Neural progenitor cell (in vitro differentiated cells): Measurements from ENCODE around the gene P2RX5. TPM values are rescaled to one million over a fixed set of nuclear protein-coding genes. Genes with fewer than 3 reads are reported as not detected.
"Not testable (repeated sequence)": the region's sequence is repeated elsewhere in the genome, so short reads cannot be mapped to it uniquely, and the experiment has no call there.

Experiments
- DNase-seq: peaks from one replicate; pipeline ENCODE4 v3.0.0-alpha.2; 2016; ENCODE audit warnings: low spot score
- H2AFZ ChIP-seq: fragments of 200-600 bp; sonication (generic); replicated peaks from 2 replicates; pipeline ENCODE4 v1.6.1; 2016; ENCODE audit warnings: antibody characterized with exemption
- H3F3A ChIP-seq: fragments of 200-600 bp; sonication (generic); 2 replicates; pipeline ENCODE4 v1.6.1; 2016; ENCODE audit warnings: antibody characterized with exemption, low read depth
- H3K27ac ChIP-seq: fragments of 200-600 bp; sonication (generic); 2 replicates; pipeline ENCODE4 v1.5.1; 2016; ENCODE audit warnings: mild to moderate bottlenecking
- H3K27me3 ChIP-seq: fragments of 200-600 bp; sonication (generic); 2 replicates; pipeline ENCODE4 v1.6.1; 2016; ENCODE audit warnings: mild to moderate bottlenecking, moderate library complexity
- H3K36me3 ChIP-seq: fragments of 200-600 bp; sonication (generic); 2 replicates; pipeline ENCODE4 v1.5.1; 2016
- H3K4me1 ChIP-seq: fragments of 200-600 bp; sonication (generic); 2 replicates; pipeline ENCODE4 v1.6.1; 2016; ENCODE audit warnings: mixed run types
- H3K4me2 ChIP-seq: fragments of 200-600 bp; sonication (generic); 2 replicates; pipeline ENCODE4 v1.6.1; 2016
- H3K4me3 ChIP-seq: fragments of 200-600 bp; sonication (generic); 2 replicates; pipeline ENCODE4 v1.5.1; 2016
- H3K79me2 ChIP-seq: fragments of 200-600 bp; sonication (generic); 2 replicates; pipeline ENCODE4 v1.6.1; 2016; ENCODE audit warnings: low read depth
- H3K9ac ChIP-seq: fragments of 200-600 bp; sonication (generic); 2 replicates; pipeline ENCODE4 v1.6.1; 2016
- H3K9me3 ChIP-seq: fragments of 200-600 bp; sonication (generic); 2 replicates; pipeline ENCODE4 v1.5.1; 2016; ENCODE audit warnings: low read depth
- H4K20me1 ChIP-seq: fragments of 200-600 bp; sonication (generic); 2 replicates; pipeline ENCODE4 v1.6.1; 2016; ENCODE audit warnings: low read depth
- H3K27ac Mint-ChIP-seq: 3 replicates; pipeline ENCODE4 v1.8.0; 2021; ENCODE audit warnings: mixed read lengths
- H3K27me3 Mint-ChIP-seq: 2 replicates; pipeline ENCODE4 v1.8.0; 2022; ENCODE audit warnings: low read depth, mild to moderate bottlenecking, inconsistent platforms, moderate library complexity, mixed read lengths; ENCODE audit not compliant: insufficient read depth
- H3K36me3 Mint-ChIP-seq: 3 replicates; pipeline ENCODE4 v1.8.0; 2021; ENCODE audit warnings: mixed read lengths
- H3K4me1 Mint-ChIP-seq: 3 replicates; pipeline ENCODE4 v1.8.0; 2021; ENCODE audit warnings: mixed read lengths
- H3K4me3 Mint-ChIP-seq: 3 replicates; pipeline ENCODE4 v1.8.0; 2021; ENCODE audit warnings: mild to moderate bottlenecking, moderate library complexity, mixed read lengths
- H3K9me3 Mint-ChIP-seq: 3 replicates; pipeline ENCODE4 v1.8.0; 2020; ENCODE audit warnings: mixed read lengths
- EZH2 ChIP-seq: fragments of 200-600 bp; sonication (generic); IDR thresholded peaks from 2 replicates; pipeline ENCODE4 v1.6.1; 2017; ENCODE audit warnings: antibody characterized with exemption, mild to moderate bottlenecking, moderate library complexity
- EZH2phosphoT487 ChIP-seq: fragments of 200-600 bp; sonication (generic); IDR thresholded peaks from 2 replicates; pipeline ENCODE4 v1.6.1; 2017; ENCODE audit warnings: antibody characterized with exemption
- total RNA-seq: library from RNA; depleted of rRNA; stranded (reverse); fragments of >200 nt; gene quantifications from 2 replicates; pipeline ENCODE4 v1.2.3, GENCODE V29; 2015; ENCODE audit warnings: low replicate concordance
- TF ChIP-seq, protein P1 (sequence below): fragments of 200-600 bp; sonication (generic); IDR thresholded peaks from 2 replicates; pipeline ENCODE4 v1.5.1; 2017; ENCODE audit warnings: antibody characterized with exemption, mild to moderate bottlenecking

Gene P2RX5
- total RNA-seq, 1 donor from 2014 or later = not detected

DNA sequence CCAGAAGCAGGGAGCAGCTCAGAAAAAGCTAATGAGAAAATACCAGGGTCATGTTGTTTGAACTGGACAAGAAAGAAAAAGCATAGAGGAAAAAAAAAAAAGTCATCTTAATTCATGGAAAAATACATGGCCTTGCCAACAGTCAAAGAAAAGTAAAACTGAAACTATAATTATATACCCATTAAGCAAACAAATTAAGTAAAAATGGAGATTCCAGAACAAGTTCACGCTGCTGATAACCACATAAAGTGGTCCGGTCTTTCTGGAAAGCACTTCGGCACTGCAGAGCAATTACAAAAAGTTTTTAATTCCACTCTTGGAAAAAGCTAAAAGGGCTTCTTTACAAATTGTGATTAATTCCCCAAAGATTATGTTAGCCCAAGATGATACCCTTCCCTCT lies 12.4 kb upstream of the P2RX5 start:
- no peaks in the 10 kb centered on the region for H4K20me1 ChIP-seq
- H3K4me1 ChIP-seq = peaks cover 3% of the 10 kb centered on the region
- Mint-ChIP-seq H3K9me3 (no peaks in the 10 kb centered on the region), H3K4me1 (peaks cover 5% of the 10 kb centered on the region), H3K27ac (no peak overlapping the region), H3K36me3 (peaks cover 3% of the 10 kb centered on the region), H3K4me3 (no peak overlapping the region), H3K27me3 (no peaks in the 10 kb centered on the region)
- no peak overlapping the region for H2AFZ ChIP-seq
- no peaks in the 10 kb centered on the region for H3K36me3 ChIP-seq
- no peak for DNase-seq
- H3K79me2 ChIP-seq = no peaks in the 10 kb centered on the region
- H3K27ac ChIP-seq = no peak overlapping the region
- no peaks in the 10 kb centered on the region for H3F3A ChIP-seq
- H3K9me3 ChIP-seq = no peaks in the 10 kb centered on the region
- H3K9ac ChIP-seq = no peak overlapping the region
- no peak overlapping the region for H3K4me3 ChIP-seq
- H3K27me3 ChIP-seq = no peaks in the 10 kb centered on the region
- TF ChIP-seq, protein P1, sequence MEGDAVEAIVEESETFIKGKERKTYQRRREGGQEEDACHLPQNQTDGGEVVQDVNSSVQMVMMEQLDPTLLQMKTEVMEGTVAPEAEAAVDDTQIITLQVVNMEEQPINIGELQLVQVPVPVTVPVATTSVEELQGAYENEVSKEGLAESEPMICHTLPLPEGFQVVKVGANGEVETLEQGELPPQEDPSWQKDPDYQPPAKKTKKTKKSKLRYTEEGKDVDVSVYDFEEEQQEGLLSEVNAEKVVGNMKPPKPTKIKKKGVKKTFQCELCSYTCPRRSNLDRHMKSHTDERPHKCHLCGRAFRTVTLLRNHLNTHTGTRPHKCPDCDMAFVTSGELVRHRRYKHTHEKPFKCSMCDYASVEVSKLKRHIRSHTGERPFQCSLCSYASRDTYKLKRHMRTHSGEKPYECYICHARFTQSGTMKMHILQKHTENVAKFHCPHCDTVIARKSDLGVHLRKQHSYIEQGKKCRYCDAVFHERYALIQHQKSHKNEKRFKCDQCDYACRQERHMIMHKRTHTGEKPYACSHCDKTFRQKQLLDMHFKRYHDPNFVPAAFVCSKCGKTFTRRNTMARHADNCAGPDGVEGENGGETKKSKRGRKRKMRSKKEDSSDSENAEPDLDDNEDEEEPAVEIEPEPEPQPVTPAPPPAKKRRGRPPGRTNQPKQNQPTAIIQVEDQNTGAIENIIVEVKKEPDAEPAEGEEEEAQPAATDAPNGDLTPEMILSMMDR = no peak
- TF ChIP-seq EZH2phosphoT487 (no peak), EZH2 (no peak)
- H3K4me2 ChIP-seq = no peak overlapping the region

DNA sequence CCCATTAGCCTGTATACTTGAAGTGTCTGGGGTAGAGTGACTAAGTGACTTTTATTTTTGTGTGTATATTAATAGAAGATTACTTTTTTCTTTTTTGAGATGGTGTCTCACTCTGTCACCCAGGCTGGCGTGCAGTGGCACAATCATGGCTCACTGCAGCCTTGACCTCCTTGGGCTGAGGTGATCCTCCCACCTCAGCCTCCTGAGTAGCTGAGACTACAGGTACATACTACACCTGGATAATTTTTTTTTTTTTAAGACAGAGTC lies 9.7 kb upstream of the P2RX5 start:
- H3K9me3 Mint-ChIP-seq, H3F3A ChIP-seq, H3K79me2 ChIP-seq, H3K27ac ChIP-seq, H3K9me3 ChIP-seq, H3K27me3 Mint-ChIP-seq, DNase-seq, H3K4me1 Mint-ChIP-seq, H3K4me3 ChIP-seq, H4K20me1 ChIP-seq, H3K27me3 ChIP-seq, H3K36me3 Mint-ChIP-seq, H3K36me3 ChIP-seq, H3K4me2 ChIP-seq, H3K4me1 ChIP-seq, H3K27ac Mint-ChIP-seq, H3K4me3 Mint-ChIP-seq, H2AFZ ChIP-seq, H3K9ac ChIP-seq: not testable (repeated sequence)

DNA sequence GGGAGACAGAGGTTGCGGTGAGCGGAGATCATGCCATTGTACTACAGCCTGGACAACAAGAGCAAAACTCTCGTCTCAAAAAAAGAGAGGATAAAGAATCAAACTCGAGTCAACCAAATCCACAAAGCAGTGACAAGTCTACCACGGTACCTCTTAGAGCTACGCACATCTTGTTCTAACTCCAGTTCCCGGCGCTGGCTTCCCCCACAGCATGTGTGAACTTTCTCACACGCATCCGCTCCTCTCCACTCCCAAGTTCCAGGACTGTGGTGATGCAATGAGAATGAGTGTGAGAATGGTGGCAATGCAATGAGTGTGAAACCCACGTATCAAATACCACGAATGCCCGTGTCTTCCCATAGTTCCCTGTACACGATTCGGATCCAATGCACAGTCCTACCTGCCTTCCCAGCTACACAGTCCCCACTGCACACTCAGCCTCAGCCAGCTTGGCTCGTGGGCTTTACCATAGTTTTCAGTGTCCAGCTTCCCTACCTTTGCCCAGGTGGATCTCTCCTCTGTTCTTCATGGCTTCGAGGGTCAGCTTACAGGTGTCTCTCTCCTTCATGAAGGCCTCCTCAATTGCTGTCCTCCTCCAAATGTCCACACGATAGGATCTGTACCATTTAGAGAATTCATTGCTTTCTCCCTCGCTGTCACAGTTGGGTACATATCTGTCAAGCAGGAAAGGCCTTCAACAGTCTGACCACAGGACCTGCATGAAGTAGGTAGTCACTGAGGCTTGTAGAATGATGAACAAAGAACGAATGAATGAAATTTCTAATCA lies 9.2 kb upstream of the P2RX5 start:
- DNase-seq = no peak
- Histone ChIP-seq H3K27ac (no peak overlapping the region), H3K27me3 (no peaks in the 10 kb centered on the region), H3K4me3 (no peak overlapping the region), H3K4me2 (no peak overlapping the region), H3K9me3 (no peaks in the 10 kb centered on the region), H3F3A (no peaks in the 10 kb centered on the region), H3K4me1 (peaks cover 3% of the 10 kb centered on the region), H2AFZ (no peak overlapping the region), H3K9ac (no peak overlapping the region), H3K36me3 (no peaks in the 10 kb centered on the region), H4K20me1 (no peaks in the 10 kb centered on the region), H3K79me2 (no peaks in the 10 kb centered on the region)
- Mint-ChIP-seq H3K4me1 (peaks cover 5% of the 10 kb centered on the region), H3K9me3 (peaks cover 2% of the 10 kb centered on the region), H3K27ac (no peak overlapping the region), H3K4me3 (no peak overlapping the region), H3K27me3 (no peaks in the 10 kb centered on the region), H3K36me3 (peaks cover 5% of the 10 kb centered on the region)
- TF ChIP-seq, protein P1 = no peak
- no peak for TF ChIP-seq EZH2phosphoT487
- no peak for TF ChIP-seq EZH2

GRCh38 chr17:3702041-3702539 lies 6.1 kb upstream of the P2RX5 start:
- not testable (repeated sequence) for H3K4me1 ChIP-seq, H3K4me3 ChIP-seq, H3K9me3 Mint-ChIP-seq, H3K36me3 ChIP-seq, H3K9me3 ChIP-seq, H3K79me2 ChIP-seq, DNase-seq, H3K27me3 Mint-ChIP-seq, H4K20me1 ChIP-seq, H3K4me1 Mint-ChIP-seq, H3K4me2 ChIP-seq, H3F3A ChIP-seq, H2AFZ ChIP-seq, H3K4me3 Mint-ChIP-seq, H3K27ac ChIP-seq, H3K9ac ChIP-seq, H3K27ac Mint-ChIP-seq, H3K36me3 Mint-ChIP-seq
- H3K27me3 ChIP-seq = peaks cover 17% of the 10 kb centered on the region
